ENCODE measurements around the gene NUP188. TPM values are rescaled to one million over a fixed set of nuclear protein-coding genes. Genes with fewer than 3 reads are reported as not detected.
A peak's percentile ranks its signal among the peaks of the same experiment; 100 is the strongest.
"Not testable (repeated sequence)": the region's sequence is repeated elsewhere in the genome, so short reads cannot be mapped to it uniquely, and the experiment has no call there.

NUP188 gene
- total and polyA plus RNA-seq, 2 donors (not counting 3 experiments of a cell fraction or from before 2014, with no cell fraction given) = 62.7 to 66.2 TPM

DNA sequence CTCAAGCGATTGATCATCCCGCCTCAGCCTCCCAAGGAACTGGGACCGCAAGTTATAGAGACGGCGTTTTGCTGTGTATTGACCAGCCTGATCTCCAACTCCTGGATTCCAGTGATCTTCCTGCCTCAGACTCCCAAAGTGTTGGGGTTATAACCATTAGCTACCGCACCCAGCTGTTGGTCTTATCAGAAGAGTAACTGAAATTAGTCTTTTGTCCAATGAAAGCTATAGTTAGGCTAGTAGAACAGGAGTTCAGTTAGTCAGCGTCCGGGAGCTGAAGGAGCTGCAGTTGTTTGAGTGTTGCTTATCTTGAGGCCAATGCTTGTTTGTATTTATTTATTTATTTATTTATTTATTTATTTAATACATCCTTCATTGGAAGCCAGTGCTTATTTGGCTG, 85.7 kb downstream of the NUP188 start:
- H3K36me3 ChIP-seq (ENCODE audit: control insufficient read depth in 2 of 2, extremely low read depth in 1 of 2, insufficient read depth in 2 of 2, low read length in 2 of 2) = no peaks in the 10 kb centered on the region
- no peak overlapping the region for H3K9ac ChIP-seq (replicated peaks; ENCODE audit: extremely low read depth, insufficient read depth, low read length)
- H3K9me1 ChIP-seq (replicated peaks; ENCODE audit: control insufficient read depth, extremely low read depth, insufficient read depth, low read length) = no peaks in the 10 kb centered on the region
- ChIA-PET POLR2A (no interaction called here), CTCF (no interaction called here)
- dilution Hi-C loops (cut with MboI; ENCODE audit: extremely low pct_ligation_motif_present, low sequenced_read_pairs) = no loop called here
- no peaks in the 10 kb centered on the region for H3K9me3 ChIP-seq (replicated peaks; ENCODE audit: control insufficient read depth, insufficient read depth, low read length)
- no peak overlapping the region for H3K27ac ChIP-seq (ENCODE audit: insufficient read depth, low read depth, low read length)
- H3K4me2 ChIP-seq (ENCODE audit: insufficient read depth, low read length) = no peak overlapping the region
- BruUV-seq (replicated peaks) = no TSS peak
- FAIRE-seq (no peak), DNase-seq (ENCODE audit: low read depth, low spot score) (no peak)
- peaks cover 11% of the 10 kb centered on the region for H3K4me1 ChIP-seq (ENCODE audit: control insufficient read depth, extremely low read depth, insufficient read depth, low read length)
- no peaks in the 10 kb centered on the region for H4K20me1 ChIP-seq (replicated peaks; ENCODE audit: control insufficient read depth, extremely low read depth, insufficient read depth, low read length)
- no peak overlapping the region for H3K4me3 ChIP-seq (replicated peaks in 1 of 3; ENCODE audit: insufficient read depth in 1 of 3, low read depth in 1 of 3, low read length in 3 of 3)
- H2AFZ ChIP-seq (ENCODE audit: low read depth, low read length) = no peak overlapping the region
- intact Hi-C loops (cut with micrococcal nuclease) = no loop called here
- H3K27me3 ChIP-seq (ENCODE audit: control insufficient read depth in 2 of 2, insufficient read depth in 2 of 2, low read length in 2 of 2) = no peaks in the 10 kb centered on the region
- TF ChIP-seq, protein P1, sequence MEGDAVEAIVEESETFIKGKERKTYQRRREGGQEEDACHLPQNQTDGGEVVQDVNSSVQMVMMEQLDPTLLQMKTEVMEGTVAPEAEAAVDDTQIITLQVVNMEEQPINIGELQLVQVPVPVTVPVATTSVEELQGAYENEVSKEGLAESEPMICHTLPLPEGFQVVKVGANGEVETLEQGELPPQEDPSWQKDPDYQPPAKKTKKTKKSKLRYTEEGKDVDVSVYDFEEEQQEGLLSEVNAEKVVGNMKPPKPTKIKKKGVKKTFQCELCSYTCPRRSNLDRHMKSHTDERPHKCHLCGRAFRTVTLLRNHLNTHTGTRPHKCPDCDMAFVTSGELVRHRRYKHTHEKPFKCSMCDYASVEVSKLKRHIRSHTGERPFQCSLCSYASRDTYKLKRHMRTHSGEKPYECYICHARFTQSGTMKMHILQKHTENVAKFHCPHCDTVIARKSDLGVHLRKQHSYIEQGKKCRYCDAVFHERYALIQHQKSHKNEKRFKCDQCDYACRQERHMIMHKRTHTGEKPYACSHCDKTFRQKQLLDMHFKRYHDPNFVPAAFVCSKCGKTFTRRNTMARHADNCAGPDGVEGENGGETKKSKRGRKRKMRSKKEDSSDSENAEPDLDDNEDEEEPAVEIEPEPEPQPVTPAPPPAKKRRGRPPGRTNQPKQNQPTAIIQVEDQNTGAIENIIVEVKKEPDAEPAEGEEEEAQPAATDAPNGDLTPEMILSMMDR (IDR thresholded peaks at IDR 0.05; ENCODE audit: extremely low read depth in 1 of 2, insufficient read depth in 1 of 2, low read depth in 1 of 2, low read length in 2 of 2) = no peak
- TF ChIP-seq JUN (IDR thresholded peaks at IDR 0.05; ENCODE audit: borderline replicate concordance, insufficient read depth, insufficient read length, low read depth) = no peak
- peaks cover 12% of the 10 kb centered on the region for H3K79me2 ChIP-seq (ENCODE audit: control insufficient read depth, insufficient read depth, low read length)

DNA sequence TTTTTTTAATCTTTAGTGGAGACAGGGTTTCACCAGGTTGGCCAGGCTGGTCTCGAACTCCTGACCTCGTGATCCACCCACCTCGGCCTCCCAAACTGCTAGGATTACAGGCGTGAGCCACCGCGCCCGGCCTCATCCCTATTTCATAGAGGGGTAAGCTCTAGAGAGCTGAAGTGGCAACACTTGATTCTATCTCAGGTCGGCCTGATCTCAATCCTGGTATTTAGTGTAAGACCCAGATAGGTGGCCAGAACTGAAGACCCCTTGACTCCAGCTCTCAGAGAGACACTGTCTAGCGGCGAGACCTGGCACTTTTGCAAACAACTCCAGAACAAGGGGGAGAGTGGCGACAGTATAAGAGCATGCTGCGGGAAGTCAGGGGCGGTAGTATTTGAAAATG, 88.3 kb downstream of the NUP188 start:
- BruUV-seq (replicated peaks); H3K36me3 ChIP-seq (ENCODE audit: control insufficient read depth in 2 of 2, extremely low read depth in 1 of 2, insufficient read depth in 2 of 2, low read length in 2 of 2); dilution Hi-C loops (cut with MboI; ENCODE audit: extremely low pct_ligation_motif_present, low sequenced_read_pairs); H3K27ac ChIP-seq (ENCODE audit: insufficient read depth, low read depth, low read length); FAIRE-seq; H3K27me3 ChIP-seq (ENCODE audit: control insufficient read depth in 2 of 2, insufficient read depth in 2 of 2, low read length in 2 of 2); H3K9me1 ChIP-seq (replicated peaks; ENCODE audit: control insufficient read depth, extremely low read depth, insufficient read depth, low read length); POLR2A ChIA-PET; H4K20me1 ChIP-seq (replicated peaks; ENCODE audit: control insufficient read depth, extremely low read depth, insufficient read depth, low read length); H3K9me3 ChIP-seq (replicated peaks; ENCODE audit: control insufficient read depth, insufficient read depth, low read length); DNase-seq (ENCODE audit: low read depth, low spot score): not testable (repeated sequence)
- peaks cover 12% of the 10 kb centered on the region for H3K79me2 ChIP-seq (ENCODE audit: control insufficient read depth, insufficient read depth, low read length)
- peak overlapping the region in 1 of 3 experiments; percentile 31 for H3K4me3 ChIP-seq (replicated peaks in 1 of 3; ENCODE audit: insufficient read depth in 1 of 3, low read depth in 1 of 3, low read length in 3 of 3)
- H2AFZ ChIP-seq (ENCODE audit: low read depth, low read length) = peak overlapping the region; percentile 99
- intact Hi-C loops (cut with micrococcal nuclease) = loop anchor here (1.0 to 5.0 kb wide), 3 partner anchors 8 to 531 kb away; partner anchors contain the start of genes DOLPP1 and SH3GLB2
- peaks cover 11% of the 10 kb centered on the region for H3K4me1 ChIP-seq (ENCODE audit: control insufficient read depth, extremely low read depth, insufficient read depth, low read length)
- CTCF ChIA-PET = interaction anchor here (0.7 to 1.5 kb wide), 4 partner anchors 8 to 218 kb away, joined by 3 to 5 read pairs (median 4); partner anchors contain the start of genes ENDOG and SH3GLB2
- peak overlapping the region; percentile 49 for H3K9ac ChIP-seq (replicated peaks; ENCODE audit: extremely low read depth, insufficient read depth, low read length)
- H3K4me2 ChIP-seq (ENCODE audit: insufficient read depth, low read length) = peak overlapping the region; percentile 82

Measured in endothelial cell of umbilical vein (primary cell).